Measurements from ENCODE around the gene ASCL2.

Gene ASCL2

DNA sequence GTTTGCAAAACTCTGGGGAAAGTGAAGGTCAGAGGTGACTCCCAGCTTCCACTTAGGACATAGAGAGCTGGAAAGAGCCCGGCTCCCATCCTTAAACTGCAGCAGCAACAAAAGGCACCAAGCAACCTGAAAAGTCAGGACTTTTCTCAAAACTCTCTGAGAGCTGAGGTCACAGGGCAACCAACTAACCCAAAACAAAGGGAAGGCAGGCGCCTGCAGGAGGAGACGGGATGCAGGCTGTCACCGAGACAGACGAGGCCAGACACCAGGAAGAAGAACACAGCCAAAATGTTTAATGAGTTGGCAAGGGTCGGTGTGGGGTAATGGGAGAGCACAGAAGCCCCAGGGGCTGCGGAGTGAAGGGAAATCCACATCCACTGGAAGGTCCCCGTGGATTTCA lies 19.9 kb downstream of the ASCL2 start:
- TF ChIP-seq, protein P1, sequence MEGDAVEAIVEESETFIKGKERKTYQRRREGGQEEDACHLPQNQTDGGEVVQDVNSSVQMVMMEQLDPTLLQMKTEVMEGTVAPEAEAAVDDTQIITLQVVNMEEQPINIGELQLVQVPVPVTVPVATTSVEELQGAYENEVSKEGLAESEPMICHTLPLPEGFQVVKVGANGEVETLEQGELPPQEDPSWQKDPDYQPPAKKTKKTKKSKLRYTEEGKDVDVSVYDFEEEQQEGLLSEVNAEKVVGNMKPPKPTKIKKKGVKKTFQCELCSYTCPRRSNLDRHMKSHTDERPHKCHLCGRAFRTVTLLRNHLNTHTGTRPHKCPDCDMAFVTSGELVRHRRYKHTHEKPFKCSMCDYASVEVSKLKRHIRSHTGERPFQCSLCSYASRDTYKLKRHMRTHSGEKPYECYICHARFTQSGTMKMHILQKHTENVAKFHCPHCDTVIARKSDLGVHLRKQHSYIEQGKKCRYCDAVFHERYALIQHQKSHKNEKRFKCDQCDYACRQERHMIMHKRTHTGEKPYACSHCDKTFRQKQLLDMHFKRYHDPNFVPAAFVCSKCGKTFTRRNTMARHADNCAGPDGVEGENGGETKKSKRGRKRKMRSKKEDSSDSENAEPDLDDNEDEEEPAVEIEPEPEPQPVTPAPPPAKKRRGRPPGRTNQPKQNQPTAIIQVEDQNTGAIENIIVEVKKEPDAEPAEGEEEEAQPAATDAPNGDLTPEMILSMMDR (IDR thresholded peaks at IDR 0.05; ENCODE audit: low read depth, low read length), result no peak
- DNase-seq (ENCODE audit: extremely low read depth, low read depth), result no peak

DNA sequence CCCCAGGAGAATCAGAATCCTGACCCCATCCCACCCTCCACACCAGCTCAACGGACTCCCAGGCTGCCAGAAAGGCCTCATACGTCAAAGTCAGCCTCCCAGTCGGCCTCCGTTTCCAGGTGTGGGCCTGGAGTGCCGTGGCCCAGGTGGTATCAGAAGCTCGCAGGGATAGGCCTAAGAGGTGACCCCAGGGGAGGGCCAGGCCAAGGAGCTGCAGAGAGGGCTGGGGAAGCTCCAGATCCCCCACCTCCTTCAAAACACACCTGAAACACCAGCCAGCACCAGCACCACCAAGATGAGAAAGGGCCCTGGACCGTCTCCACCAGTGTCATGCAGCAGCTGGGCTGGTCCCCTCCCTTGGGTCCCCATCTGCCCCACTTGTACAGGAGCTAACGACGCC lies 20.3 kb downstream of the ASCL2 start:
- TF ChIP-seq, protein P1 (IDR thresholded peaks at IDR 0.05; ENCODE audit: low read depth, low read length), result no peak
- DNase-seq (ENCODE audit: extremely low read depth, low read depth), result no peak

DNA sequence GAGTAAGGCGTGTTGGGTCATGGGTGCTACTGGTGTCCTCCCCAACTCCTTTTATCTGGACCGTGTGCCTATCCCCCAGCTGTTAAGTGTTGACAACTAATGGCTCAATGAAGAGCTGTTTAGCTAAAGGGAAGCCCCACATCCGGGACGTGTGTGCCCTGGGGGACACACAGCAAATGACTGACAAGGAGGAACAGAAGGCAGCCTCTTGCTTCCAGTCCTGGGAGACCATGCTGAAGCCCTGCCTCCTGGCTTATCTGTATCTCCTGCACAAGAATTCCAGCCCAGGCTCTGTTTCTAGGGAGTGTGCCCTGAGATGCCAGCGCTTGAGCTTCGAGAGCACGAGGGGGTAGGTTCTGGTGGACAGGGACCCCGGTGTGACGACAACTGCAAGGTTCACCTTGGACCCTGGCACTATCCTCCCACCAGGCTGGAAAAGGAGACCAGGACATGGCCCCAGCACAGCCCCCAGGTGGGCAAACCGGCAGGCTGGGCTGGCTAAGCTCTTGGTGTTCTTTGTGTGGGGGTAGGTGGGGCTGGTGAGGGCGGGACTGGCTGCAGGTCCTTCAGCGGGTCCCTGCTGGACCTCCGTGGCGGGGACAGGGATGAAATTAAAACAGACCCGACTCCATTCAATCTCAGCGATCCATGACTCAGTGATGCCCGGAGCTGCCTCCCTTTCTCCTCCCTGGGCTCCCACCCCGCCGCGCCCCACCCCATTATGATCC lies 21.0 kb downstream of the ASCL2 start:
- no peak for DNase-seq (ENCODE audit: extremely low read depth, low read depth)
- TF ChIP-seq, protein P1 (IDR thresholded peaks at IDR 0.05; ENCODE audit: low read depth, low read length), result no peak

DNA sequence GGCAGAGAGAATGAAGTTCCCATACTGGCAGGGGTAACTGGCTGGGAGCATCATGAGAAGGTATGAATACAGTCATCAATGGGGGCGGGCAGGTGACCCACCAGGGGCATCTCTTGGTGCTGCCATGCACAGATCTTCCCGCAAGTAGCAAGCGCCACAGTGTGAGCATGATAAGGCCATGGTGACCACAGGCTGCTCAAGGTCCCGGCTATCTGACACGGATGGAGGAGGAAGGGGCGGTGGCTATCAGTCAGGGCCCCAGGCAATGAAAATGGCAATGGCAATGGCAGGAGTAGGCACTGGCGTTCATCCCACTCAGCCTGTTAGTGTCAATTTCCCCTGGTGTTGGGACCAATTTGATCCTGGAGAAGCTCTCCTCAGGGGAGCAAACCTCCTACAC lies 21.6 kb downstream of the ASCL2 start:
- DNase-seq (ENCODE audit: extremely low read depth, low read depth), result no peak
- TF ChIP-seq, protein P1 (IDR thresholded peaks at IDR 0.05; ENCODE audit: low read depth, low read length), result no peak

DNA sequence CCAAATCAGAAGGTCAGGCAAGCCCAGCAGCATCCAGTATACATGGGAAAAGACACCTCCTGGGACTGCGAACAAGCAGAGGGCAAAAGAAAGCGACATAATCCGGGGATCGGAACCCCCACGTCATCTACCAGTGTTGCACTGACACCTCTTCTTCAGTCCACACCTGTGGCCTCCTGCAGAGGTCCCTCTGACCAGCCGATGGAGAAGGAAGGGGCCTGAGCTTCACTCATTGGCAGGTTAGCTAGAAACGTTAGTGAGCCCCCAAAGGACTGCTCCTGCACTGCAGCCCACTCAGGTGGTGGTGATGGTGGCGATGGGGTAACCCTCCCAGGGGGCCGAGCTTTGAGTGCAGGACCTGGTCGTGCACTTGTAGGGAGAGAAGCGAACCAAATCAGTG lies 22.1 kb downstream of the ASCL2 start:
- DNase-seq (ENCODE audit: extremely low read depth, low read depth), result no peak
- TF ChIP-seq, protein P1 (IDR thresholded peaks at IDR 0.05; ENCODE audit: low read depth, low read length), result no peak

DNA sequence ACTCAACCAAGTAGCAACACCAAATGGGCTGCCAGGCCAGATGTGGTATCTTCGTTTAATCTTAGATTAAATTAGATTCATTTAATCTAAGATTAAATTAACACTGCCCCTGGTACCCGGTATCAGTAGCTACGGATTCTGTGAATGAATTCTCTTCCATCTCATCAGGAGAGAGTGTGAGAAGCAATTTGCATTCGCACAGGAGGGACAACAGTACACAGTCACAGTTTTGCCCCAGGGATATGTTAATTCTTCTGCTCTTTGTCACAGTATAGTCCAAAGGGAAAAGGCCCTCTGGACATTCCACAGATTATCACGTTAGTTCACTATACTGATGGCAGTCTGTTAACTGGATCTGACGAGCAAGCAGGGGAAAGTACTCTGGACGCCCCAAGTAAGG lies 22.9 kb downstream of the ASCL2 start:
- TF ChIP-seq, protein P1 (IDR thresholded peaks at IDR 0.05; ENCODE audit: low read depth, low read length), result no peak
- no peak for DNase-seq (ENCODE audit: extremely low read depth, low read depth)

DNA sequence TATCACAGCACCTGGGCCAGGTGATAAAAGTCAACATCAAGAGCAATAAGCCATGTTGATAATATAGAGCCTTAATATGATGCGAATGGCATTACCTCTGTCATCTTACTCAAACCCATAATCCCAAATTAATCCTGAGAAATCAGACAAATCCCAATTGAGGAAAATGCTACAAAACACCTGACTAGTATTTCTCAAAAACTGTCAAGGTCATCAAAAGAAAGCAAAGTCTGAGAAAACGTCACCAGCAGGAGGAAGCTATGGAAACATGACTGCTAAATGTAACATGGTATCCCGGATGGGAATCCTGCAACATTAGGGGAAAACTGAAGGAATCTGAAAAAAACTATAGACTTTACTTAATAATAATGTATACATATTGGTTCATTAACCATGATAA lies 29.6 kb downstream of the ASCL2 start:
- DNase-seq (ENCODE audit: extremely low read depth, low read depth), result no peak

More for the DNA sequence above, 29.6 kb downstream of the ASCL2 start:
- TF ChIP-seq, protein P1 (IDR thresholded peaks at IDR 0.05; ENCODE audit: low read depth, low read length), result no peak
